NCI-H2196 (cell line): ENCODE data around the gene TAS2R30.
"Not testable (repeated sequence)": the region's sequence is repeated elsewhere in the genome, so short reads cannot be mapped to it uniquely, and the experiment has no call there.

Experiments
- DNase-seq: peaks from one replicate; lab custom pipeline; 2025; ENCODE audit not compliant: unreplicated experiment; lab: John Stamatoyannopoulos, UW

Gene TAS2R30

DNA sequence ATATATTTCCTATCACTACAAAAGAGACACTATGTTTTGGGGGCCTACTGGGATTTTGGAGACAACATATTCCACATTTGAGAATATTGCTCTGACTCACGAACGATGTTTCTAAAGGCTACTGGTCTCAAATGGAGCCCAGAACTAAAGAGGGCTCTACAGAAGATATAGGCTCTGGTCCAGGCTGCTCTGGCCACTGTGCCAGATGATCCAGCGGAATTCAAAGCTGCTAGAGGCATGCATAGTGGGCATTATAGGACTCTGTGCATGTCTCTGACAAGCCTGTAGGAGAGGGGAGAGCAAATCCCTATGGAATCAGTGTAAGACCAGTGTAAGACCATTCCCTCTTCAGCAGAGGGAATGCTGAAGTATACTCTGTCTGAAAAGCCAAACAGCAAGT, 4.1 kb downstream of the TAS2R30 start:
- DNase-seq = no peak

GRCh38 chr12:11114130-11114529, 20.3 kb downstream of the TAS2R30 start:
- DNase-seq = not testable (repeated sequence)

DNA sequence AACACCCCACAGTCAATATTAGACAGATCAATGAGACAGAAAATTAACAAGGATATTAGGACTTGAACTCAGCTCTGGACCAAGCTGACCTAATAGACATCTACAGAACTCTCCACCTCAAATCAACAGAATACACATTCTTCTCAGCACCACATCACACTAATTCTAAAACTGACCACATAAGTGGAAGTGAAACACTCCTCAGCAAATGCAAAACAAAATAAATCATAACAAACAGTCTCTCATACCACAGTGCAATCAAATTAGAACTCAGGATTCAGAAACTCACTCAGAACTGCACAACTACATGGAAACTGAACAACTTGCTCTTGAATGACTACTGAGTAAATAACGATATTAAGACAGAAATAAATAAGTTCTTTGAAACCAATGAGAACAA, 23.2 kb downstream of the TAS2R30 start:
- not testable (repeated sequence) for DNase-seq

- DNase-seq = no peak
Observed at GRCh38 chr12:11108862-11109261, 25.6 kb downstream of the TAS2R30 start.

GRCh38 chr12:11107719-11108118, 26.7 kb downstream of the TAS2R30 start:
- DNase-seq = no peak

- DNase-seq = no peak
Observed at GRCh38 chr12:11106288-11106687, 28.2 kb downstream of the TAS2R30 start.

- no peak for DNase-seq
Observed at GRCh38 chr12:11105546-11105945, 28.9 kb downstream of the TAS2R30 start.

DNA sequence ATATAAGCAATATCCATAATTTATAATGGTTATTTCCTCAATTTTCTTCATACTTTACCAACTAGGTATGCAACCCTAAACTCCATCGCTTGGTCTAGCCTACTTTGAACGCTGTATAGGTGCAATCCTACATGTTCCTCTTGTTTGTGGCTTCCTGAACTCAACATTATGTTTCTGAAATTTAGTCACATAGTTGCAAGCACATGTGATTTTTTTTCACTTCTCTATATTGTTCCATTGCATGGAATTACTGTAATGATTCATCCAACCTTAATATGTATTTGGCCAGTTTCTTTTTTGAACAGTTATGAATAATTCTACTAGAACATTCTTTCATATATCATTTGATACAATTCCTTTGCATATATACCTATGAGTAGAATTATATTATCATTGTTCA, 39.5 kb downstream of the TAS2R30 start:
- DNase-seq = not testable (repeated sequence)

DNA sequence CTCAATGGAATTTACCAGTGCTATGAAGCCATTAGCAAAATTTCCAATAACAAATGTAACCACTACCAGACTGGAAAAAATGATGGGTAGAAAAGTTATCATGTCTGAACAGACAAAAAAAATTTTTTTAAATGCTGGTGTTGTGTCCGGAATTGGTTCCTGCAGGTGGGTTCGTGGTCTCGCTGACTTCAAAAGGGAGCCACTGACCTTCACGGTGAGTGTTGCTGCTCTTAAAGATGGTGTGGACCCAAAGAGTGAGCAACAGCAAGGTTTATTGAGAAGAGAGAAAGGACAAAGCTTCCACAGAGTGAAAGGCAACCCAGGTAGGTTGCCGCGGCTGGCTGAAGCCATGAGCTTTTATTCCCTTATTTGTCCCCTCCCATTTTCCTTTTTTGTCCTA, 42.3 kb downstream of the TAS2R30 start, which contains the start of gene TAS2R43:
Gene TAS2R43, minus strand, starts transcription at position 186 of the 400 bp plus-strand sequence. Its CDS starts 84 bp downstream, at position 102.
- DNase-seq = no peak

GRCh38 chr12:11089246-11089645, 45.2 kb downstream of the TAS2R30 start:
- no peak for DNase-seq

DNA sequence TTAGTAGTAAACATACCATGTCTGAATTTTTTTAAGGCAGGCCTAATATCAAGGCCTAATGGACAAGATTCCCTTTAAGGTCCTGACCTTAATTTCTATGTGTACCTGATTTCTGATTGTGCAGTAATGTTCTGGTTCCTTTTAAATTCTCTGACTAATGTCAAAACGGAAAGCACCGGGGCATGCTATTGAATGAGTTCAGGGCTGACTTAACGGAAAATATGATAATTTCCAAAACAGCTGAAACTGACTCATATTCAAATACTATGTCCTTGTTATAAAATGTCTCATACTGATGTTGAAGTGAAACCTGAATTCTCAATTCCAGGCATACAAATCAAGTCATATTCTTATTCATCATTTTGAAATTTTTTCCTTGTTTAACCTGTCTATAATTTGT, 49.0 kb downstream of the TAS2R30 start:
- no peak for DNase-seq
